ENCODE results near the gene ARL6IP5.

- TF ChIP-seq, protein P1, sequence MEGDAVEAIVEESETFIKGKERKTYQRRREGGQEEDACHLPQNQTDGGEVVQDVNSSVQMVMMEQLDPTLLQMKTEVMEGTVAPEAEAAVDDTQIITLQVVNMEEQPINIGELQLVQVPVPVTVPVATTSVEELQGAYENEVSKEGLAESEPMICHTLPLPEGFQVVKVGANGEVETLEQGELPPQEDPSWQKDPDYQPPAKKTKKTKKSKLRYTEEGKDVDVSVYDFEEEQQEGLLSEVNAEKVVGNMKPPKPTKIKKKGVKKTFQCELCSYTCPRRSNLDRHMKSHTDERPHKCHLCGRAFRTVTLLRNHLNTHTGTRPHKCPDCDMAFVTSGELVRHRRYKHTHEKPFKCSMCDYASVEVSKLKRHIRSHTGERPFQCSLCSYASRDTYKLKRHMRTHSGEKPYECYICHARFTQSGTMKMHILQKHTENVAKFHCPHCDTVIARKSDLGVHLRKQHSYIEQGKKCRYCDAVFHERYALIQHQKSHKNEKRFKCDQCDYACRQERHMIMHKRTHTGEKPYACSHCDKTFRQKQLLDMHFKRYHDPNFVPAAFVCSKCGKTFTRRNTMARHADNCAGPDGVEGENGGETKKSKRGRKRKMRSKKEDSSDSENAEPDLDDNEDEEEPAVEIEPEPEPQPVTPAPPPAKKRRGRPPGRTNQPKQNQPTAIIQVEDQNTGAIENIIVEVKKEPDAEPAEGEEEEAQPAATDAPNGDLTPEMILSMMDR (conservative IDR thresholded peaks at IDR 0.05), result no peak
- TF ChIP-seq ZFX (IDR thresholded peaks at IDR 0.05), result no peak
These were observed 7.3 kb downstream of the ARL6IP5 start for GRCh38 chr3:69092030-69092516.
